ENCODE measurements around the gene MEAF6. TPM values are rescaled to one million over a fixed set of nuclear protein-coding genes. Genes with fewer than 3 reads are reported as not detected.

Gene MEAF6
- 43.7 and 49.7 TPM in 2 replicates for total RNA-seq

GRCh38 chr1:37514350-37515184 lies at the start of gene MEAF6:
Gene MEAF6, minus strand, starts transcription at chr1:37514766. Its CDS starts 20 bp downstream, at chr1:37514746.

DNA sequence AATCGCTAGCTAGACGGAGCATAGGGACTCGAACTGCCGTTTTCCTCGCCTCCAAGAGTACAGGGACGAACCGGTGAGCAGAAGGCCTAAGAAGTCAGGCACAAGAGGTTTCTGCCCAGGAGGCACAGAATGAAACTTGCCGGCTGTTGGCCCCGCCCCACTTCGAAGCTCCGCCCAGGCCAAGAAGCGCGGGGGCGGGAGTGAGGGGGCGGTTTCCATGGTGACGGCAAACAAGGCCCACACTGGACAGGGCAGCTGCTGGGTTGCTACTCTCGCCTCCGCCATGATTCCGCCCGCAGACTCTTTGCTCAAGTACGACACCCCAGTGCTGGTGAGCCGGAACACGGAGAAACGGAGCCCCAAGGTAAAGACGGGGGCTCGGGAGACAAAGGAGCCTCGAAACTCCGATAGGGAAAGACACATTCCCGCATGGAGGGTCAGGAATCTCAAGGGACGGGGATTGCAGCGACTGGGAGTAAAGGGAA lies 42.2 kb upstream of the MEAF6 start, which contains the start of gene DNALI1:
Gene DNALI1 (plus strand): TSS at position 229 of the 485 bp plus-strand sequence. CDS start 55 bp downstream, at position 284.

DNA sequence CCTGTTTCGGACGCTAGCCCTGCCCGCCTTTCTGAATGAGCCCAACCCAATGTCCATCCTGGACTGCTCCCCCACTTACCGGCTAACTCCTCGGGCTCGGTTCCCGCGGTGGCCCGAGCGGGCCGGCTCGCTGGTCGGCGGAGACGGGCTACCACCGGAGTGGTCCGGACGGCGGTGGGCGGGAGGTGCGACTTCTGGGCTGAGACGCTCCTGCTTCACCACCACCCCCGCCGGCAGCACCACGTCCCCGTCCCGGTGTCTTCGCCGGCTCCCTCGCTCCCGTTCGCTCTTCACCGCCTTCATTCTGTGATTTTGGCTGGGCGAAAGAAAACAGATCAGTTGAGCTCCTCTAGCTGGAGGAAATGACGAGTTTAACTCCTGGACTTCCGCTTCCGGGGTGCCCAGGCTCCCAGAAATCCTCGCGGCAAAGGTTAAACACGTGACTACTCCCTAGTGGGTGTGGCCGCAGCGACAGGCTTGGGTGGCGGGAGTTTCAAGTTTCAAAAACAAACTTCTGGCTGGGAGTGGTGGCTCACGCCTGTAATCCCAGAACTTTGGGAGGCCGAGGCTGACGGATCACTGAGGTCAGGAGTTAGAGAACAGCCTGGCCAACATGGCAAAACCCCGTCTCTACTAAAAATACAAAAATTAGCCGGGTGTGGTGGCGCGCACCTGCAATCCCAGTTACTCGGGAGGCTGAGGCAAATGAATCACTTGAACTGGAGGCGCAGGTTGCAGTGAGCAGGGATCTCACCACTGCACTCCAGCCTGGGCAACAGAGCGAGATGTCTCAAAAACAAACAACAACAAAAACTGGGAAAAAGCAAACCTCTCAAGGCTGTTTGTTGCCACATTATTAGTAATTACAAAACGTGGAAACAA lies 39.6 kb upstream of the MEAF6 start, which contains the start of gene SNIP1:
Gene SNIP1 (minus strand): TSS at position 367 of the 882 bp plus-strand sequence. CDS start 64 bp downstream, at position 303.

DNA sequence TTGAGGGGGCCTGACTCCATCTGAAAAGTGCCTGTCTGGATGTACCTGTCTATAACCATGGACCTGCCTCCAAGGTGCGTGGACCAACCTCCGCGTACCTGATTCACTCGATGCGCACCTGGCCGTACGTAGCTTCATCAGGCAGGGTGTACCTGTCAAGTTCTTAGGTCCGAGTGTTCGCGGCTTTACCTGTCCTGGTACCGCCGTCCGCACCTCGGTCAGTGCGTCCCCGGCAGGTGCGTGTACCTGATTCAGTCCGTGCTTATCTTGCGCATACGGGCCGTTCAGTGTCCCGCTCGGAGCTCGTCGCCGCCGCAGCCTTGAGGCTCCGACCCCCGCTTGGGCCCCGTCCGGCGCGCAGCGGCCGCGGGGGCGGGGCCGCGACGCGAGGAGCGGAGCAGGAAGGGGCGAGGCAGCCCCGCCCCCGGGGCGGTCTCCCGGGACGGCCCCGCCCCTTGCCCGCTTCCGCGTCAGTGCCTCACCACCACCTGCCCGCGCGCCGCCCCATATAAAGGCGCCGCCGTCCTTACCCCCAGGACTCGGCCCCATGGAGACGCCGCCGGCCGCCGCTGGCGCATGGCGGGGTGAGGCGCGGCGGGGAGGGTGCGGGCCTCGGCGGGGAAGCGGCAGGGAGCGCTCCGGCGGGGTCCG lies 40.4 kb downstream of the MEAF6 start, which contains the start of gene ZC3H12A:
Gene ZC3H12A (plus strand): TSS at position 535 of the 651 bp plus-strand sequence. CDS start 917 bp downstream, outside the sequence.

Other genes with a start within 250 kb of the MEAF6 start
- gene ZC3H12A, start 40.2 kb downstream of the MEAF6 start, total RNA-seq: 25.3 and 57.6 TPM in 2 replicates
- 14.7 and 17.4 TPM in 2 replicates for gene SNIP1, start 39.5 kb upstream of the MEAF6 start, total RNA-seq
- gene DNALI1, start 42.2 kb upstream of the MEAF6 start, total RNA-seq: under 0.01 and 0.43 TPM in 2 replicates
- 96.2 and 116 TPM in 2 replicates for gene GNL2, start 81.2 kb upstream of the MEAF6 start, total RNA-seq
- not detected in 2 replicates for gene RSPO1, start 120.1 kb upstream of the MEAF6 start, total RNA-seq
- gene CDCA8, start 177.8 kb upstream of the MEAF6 start, total RNA-seq: 0.43 and 0.68 TPM in 2 replicates

Data from nasal cavity respiratory epithelium epithelial cell of viscerocranial mucosa (primary cell).